IPS-20b (cell line): Measurements from ENCODE around the gene SLC26A9.
"Not testable (repeated sequence)": the region's sequence is repeated elsewhere in the genome, so short reads cannot be mapped to it uniquely, and the experiment has no call there.

Experiments used
- H3K27ac ChIP-seq: one replicate; pipeline ENCODE4 v1.5.1; 2013; ENCODE audit warnings: low read length
- H3K27me3 ChIP-seq: 2 replicates; pipeline ENCODE4 v1.6.1; 2013; ENCODE audit warnings: mild to moderate bottlenecking, low read length, inconsistent platforms; ENCODE audit not compliant: insufficient read depth
- H3K36me3 ChIP-seq: 2 replicates; pipeline ENCODE4 v1.6.1; 2013; ENCODE audit warnings: low read depth, mild to moderate bottlenecking, inconsistent platforms, low read length, moderate library complexity; ENCODE audit not compliant: insufficient read depth
- H3K4me1 ChIP-seq: 2 replicates; pipeline ENCODE4 v1.6.1; 2013; ENCODE audit warnings: mild to moderate bottlenecking, control low read depth, inconsistent platforms, low read length, moderate library complexity; ENCODE audit not compliant: insufficient read depth
- H3K4me3 ChIP-seq: 2 replicates; pipeline ENCODE4 v1.5.1; 2013; ENCODE audit warnings: mild to moderate bottlenecking, low read length, inconsistent platforms
- H3K9ac ChIP-seq: 2 replicates; pipeline ENCODE4 v1.6.1; 2013; ENCODE audit warnings: low read depth, mild to moderate bottlenecking, inconsistent platforms, low read length, moderate library complexity
- H3K9me3 ChIP-seq: 2 replicates; pipeline ENCODE4 v1.6.1; 2013; ENCODE audit warnings: mild to moderate bottlenecking, low read depth, low read length, inconsistent platforms; ENCODE audit not compliant: insufficient read depth

SLC26A9 gene

DNA sequence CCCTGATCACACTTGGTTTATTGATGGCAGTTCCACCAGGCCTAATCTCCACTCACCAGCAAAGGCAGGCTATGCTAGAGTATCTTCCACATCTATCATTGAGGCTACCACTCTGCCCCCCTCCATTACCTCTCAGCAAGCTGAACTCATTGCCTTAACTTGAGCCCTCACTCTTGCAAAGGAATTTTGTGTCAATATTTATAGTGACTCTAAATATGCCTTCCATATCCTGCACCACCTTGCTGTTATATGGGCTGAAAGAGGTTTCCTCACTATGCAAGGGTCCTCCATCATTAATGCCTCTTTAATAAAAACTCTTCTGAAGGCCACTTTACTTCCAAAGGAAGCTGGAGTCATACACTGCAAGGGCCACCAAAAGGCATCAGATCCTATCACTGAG, 70.1 kb downstream of the SLC26A9 start:
- not testable (repeated sequence) for H3K4me3 ChIP-seq, H3K4me1 ChIP-seq, H3K27ac ChIP-seq, H3K9ac ChIP-seq, H3K9me3 ChIP-seq, H3K27me3 ChIP-seq, H3K36me3 ChIP-seq

DNA sequence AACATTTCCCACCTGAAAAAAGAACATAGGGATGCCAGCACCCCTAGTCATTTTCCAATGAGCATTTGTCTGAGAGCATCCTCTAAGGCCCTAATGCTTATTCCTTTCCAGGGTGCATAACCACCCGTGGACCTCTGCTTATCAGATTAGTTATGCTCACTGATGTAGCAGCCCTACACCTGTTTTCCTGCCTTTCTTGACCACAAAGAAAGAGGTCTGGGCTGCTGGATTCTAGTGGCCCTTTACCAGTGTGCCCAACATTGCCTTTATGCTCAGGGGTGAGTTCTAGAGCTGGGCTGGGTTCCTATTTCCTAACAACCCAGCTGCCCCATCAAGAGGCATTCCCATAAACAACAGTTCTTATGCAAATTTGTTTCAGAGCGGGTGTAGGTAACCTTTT, 73.0 kb downstream of the SLC26A9 start:
- no peak overlapping the region for H3K27ac ChIP-seq
- H3K9me3 ChIP-seq: no peaks in the 10 kb centered on the region
- no peaks in the 10 kb centered on the region for H3K36me3 ChIP-seq
- peaks cover 6% of the 10 kb centered on the region; the same call in 1 of the 2 replicates for H3K4me1 ChIP-seq
- H3K9ac ChIP-seq: no peak overlapping the region
- no peak overlapping the region for H3K4me3 ChIP-seq
- H3K27me3 ChIP-seq: no peaks in the 10 kb centered on the region
